HCT116 (cell line): ENCODE data around the gene FOXJ1. TPM values are rescaled to one million over a fixed set of nuclear protein-coding genes. Genes with fewer than 3 reads are reported as not detected.

Source experiments
- ATAC-seq: fragments of 200-7000 bp; cut with Tn5 transposase; 2 replicates; pipeline ENCODE4 v1.9.1; 2020; ENCODE audit warnings: mild to moderate bottlenecking, moderate library complexity
- BruUV-seq: library from RNA; stranded (reverse); fragments of 400-500 nt; replicated peaks from 2 replicates; lab custom pipeline; 2021; lab: Mats Ljungman, UMichigan
- CTCF ChIA-PET: fragments of 300-600 bp; sonication (Branson Sonifier 250); formaldehyde crosslinking; loops from one replicate; lab custom pipeline; 2021; ENCODE audit warnings: antibody characterized with exemption; lab: Charles Lee
- POLR2A ChIA-PET: fragments of 300-600, 350-600 bp; sonication (Branson Sonifier 250); formaldehyde crosslinking; loops from one replicate; lab custom pipeline; 2021; ENCODE audit warnings: antibody characterized with exemption; lab: Charles Lee
- RAD21 ChIA-PET, 2 experiments: fragments of 300-600 bp; sonication (Branson Sonifier 250); formaldehyde crosslinking; loops; one replicate each; lab custom pipeline; 2023; ENCODE audit warnings: low total read pairs in 2 of 2; ENCODE audit not compliant: uncharacterized antibody in 2 of 2, unreplicated experiment in 2 of 2, low non-redundant PET in 1 of 2; lab: Charles Lee
- DNase-seq: peaks from one replicate; pipeline ENCODE4 v3.0.0-alpha.2; 2010; ENCODE audit warnings: low read depth, low spot score
- H2AFZ ChIP-seq: fragments of 200-600 bp; shearing (Covaris generic), sonication (generic); 2 replicates; pipeline ENCODE4 v1.6.1; 2017; ENCODE audit warnings: low read depth, mixed run types, mixed read lengths, antibody characterized with exemption, low read length; ENCODE audit not compliant: poor library complexity, severe bottlenecking
- H3K27ac ChIP-seq: 2 replicates; pipeline ENCODE4 v1.5.1; 2012; ENCODE audit warnings: low read depth, low read length
- H3K27me3 ChIP-seq: fragments of 200-600 bp; sonication (generic); 2 replicates; pipeline ENCODE4 v1.6.1; 2016; ENCODE audit warnings: mixed run types, low read length, mixed read lengths; ENCODE audit not compliant: insufficient read depth
- H3K36me3 ChIP-seq, 2 experiments: fragments of 200-500 bp in 1 of 2; fragments of 200-600 bp in 1 of 2; sonication (Bioruptor generic) in 1 of 2; sonication (generic) in 1 of 2; 2 replicates each; pipeline versions ENCODE4 v1.5.1 to v1.6.1; 2014 to 2016; ENCODE audit warnings: low read length in 2 of 2, inconsistent platforms in 1 of 2, mixed read lengths in 1 of 2, mixed run types in 1 of 2; ENCODE audit not compliant: insufficient read depth in 2 of 2, control insufficient read depth in 1 of 2
- H3K4me1 ChIP-seq, 2 experiments: fragments of 200-600 bp in 1 of 2; sonication (generic) in 1 of 2; 2 replicates each; pipeline versions ENCODE4 v1.5.1 to v1.6.1; 2012 to 2017; ENCODE audit warnings: low read length in 2 of 2, inconsistent platforms in 1 of 2, mild to moderate bottlenecking in 1 of 2, mixed read lengths in 1 of 2, mixed run types in 1 of 2, moderate library complexity in 1 of 2; ENCODE audit not compliant: insufficient read depth in 2 of 2, control insufficient read depth in 1 of 2
- H3K4me2 ChIP-seq: fragments of 200-600 bp; sonication (generic); 2 replicates; pipeline ENCODE4 v1.6.1; 2017; ENCODE audit warnings: mixed run types, low read length, mixed read lengths
- H3K4me3 ChIP-seq, 2 experiments: fragments of 200-600 bp in 1 of 2; sonication (generic) in 1 of 2; replicated peaks in 1 of 2; 2 replicates each; pipeline ENCODE4 v1.5.1; 2011 to 2016; ENCODE audit warnings: low read length in 2 of 2, control low read depth in 1 of 2, low read depth in 1 of 2, mild to moderate bottlenecking in 1 of 2, mixed read lengths in 1 of 2, mixed run types in 1 of 2
- H3K79me2 ChIP-seq: fragments of 200-600 bp; sonication (generic); 2 replicates; pipeline ENCODE4 v1.6.1; 2017; ENCODE audit warnings: mild to moderate bottlenecking, mixed run types, low read length, moderate library complexity, mixed read lengths; ENCODE audit not compliant: insufficient read depth
- H3K9ac ChIP-seq: fragments of 200-600 bp; sonication (generic); 2 replicates; pipeline ENCODE4 v1.6.1; 2016; ENCODE audit warnings: low read length, mixed read lengths
- H3K9me2 ChIP-seq: fragments of 200-600 bp; sonication (generic), shearing (Covaris generic); 2 replicates; pipeline ENCODE4 v1.6.1; 2017; ENCODE audit warnings: mixed run types, mild to moderate bottlenecking, moderate library complexity; ENCODE audit not compliant: insufficient read depth
- H3K9me3 ChIP-seq, 2 experiments: fragments of 200-500 bp in 1 of 2; fragments of 200-600 bp in 1 of 2; sonication (Bioruptor generic) in 1 of 2; sonication (generic) in 1 of 2; 2 replicates each; pipeline ENCODE4 v1.6.1; 2014 to 2017; ENCODE audit warnings: low read length in 2 of 2, mixed read lengths in 2 of 2, inconsistent platforms in 1 of 2, low read depth in 1 of 2, mild to moderate bottlenecking in 1 of 2, mixed run types in 1 of 2, moderate library complexity in 1 of 2; ENCODE audit not compliant: control insufficient read depth in 1 of 2, insufficient read depth in 1 of 2
- H4K20me1 ChIP-seq: fragments of 200-600 bp; sonication (generic), shearing (Covaris generic); 2 replicates; pipeline ENCODE4 v1.6.1; 2017; ENCODE audit warnings: mixed run types, mild to moderate bottlenecking, moderate library complexity; ENCODE audit not compliant: insufficient read depth
- ATF3 ChIP-seq: IDR thresholded peaks from 2 replicates; pipeline ENCODE4 v1.6.1; 2012
- CBX3 ChIP-seq: IDR thresholded peaks from 2 replicates; pipeline ENCODE4 v1.6.1; 2012; ENCODE audit warnings: low read depth
- CEBPB ChIP-seq: IDR thresholded peaks from 2 replicates; pipeline ENCODE4 v1.6.1; 2012; ENCODE audit warnings: low read depth
- CTCF ChIP-seq, 3 experiments: fragments of 200-600 bp in 1 of 3; sonication (generic) in 1 of 3; IDR thresholded peaks in 2 of 3; conservative IDR thresholded peaks in 1 of 3; 2 replicates each; pipeline ENCODE4 v1.5.1; 2012 to 2017; ENCODE audit warnings: low read depth in 2 of 3, low read length in 2 of 3, antibody characterized with exemption in 1 of 3, borderline replicate concordance in 1 of 3, control low read depth in 1 of 3, mild to moderate bottlenecking in 1 of 3, mixed read lengths in 1 of 3, mixed run types in 1 of 3, moderate library complexity in 1 of 3; ENCODE audit not compliant: insufficient read depth in 1 of 3
- EGR1 ChIP-seq: IDR thresholded peaks from 2 replicates; pipeline ENCODE4 v1.6.1; 2012; ENCODE audit warnings: low read depth
- EZH2 ChIP-seq: fragments of 200-600 bp; sonication (generic); IDR thresholded peaks from 2 replicates; pipeline ENCODE4 v1.6.1; 2017; ENCODE audit warnings: antibody characterized with exemption, mixed run types
- EZH2phosphoT487 ChIP-seq: fragments of 200-600 bp; IDR thresholded peaks from 2 replicates; pipeline ENCODE4 v1.6.1; 2018; ENCODE audit warnings: antibody characterized with exemption, borderline replicate concordance
- FOSL1 ChIP-seq: IDR thresholded peaks from 2 replicates; pipeline ENCODE4 v1.6.1; 2012; ENCODE audit warnings: low read depth
- JUND ChIP-seq: IDR thresholded peaks from 2 replicates; pipeline ENCODE4 v1.6.1; 2012
- MAX ChIP-seq: IDR thresholded peaks from 2 replicates; pipeline ENCODE4 v1.6.1; 2012
- POLR2AphosphoS5 ChIP-seq: IDR thresholded peaks from 2 replicates; pipeline ENCODE4 v1.6.1; 2011; ENCODE audit warnings: mild to moderate bottlenecking, low read depth, low read length, moderate library complexity
- RAD21 ChIP-seq: IDR thresholded peaks from 2 replicates; pipeline ENCODE4 v1.6.1; 2012; ENCODE audit warnings: low read depth, mild to moderate bottlenecking
- SIN3A ChIP-seq: IDR thresholded peaks from 2 replicates; pipeline ENCODE4 v1.6.1; 2012; ENCODE audit warnings: low read depth
- SP1 ChIP-seq: IDR thresholded peaks from 2 replicates; pipeline ENCODE4 v1.6.1; 2012; ENCODE audit warnings: low read depth
- TCF7L2 ChIP-seq: IDR thresholded peaks from 2 replicates; pipeline ENCODE4 v1.7.0; 2011; ENCODE audit warnings: borderline replicate concordance, inconsistent platforms; ENCODE audit not compliant: insufficient read depth, insufficient read length; ENCODE audit errors: extremely low read depth
- ZBTB33 ChIP-seq: IDR thresholded peaks from 2 replicates; pipeline ENCODE4 v1.6.1; 2011; ENCODE audit warnings: mild to moderate bottlenecking, low read length, moderate library complexity; ENCODE audit not compliant: insufficient replicate concordance; ENCODE audit errors: extremely low read depth
- ZNF274 ChIP-seq: fragments of 200-500 bp; sonication (Bioruptor generic); IDR thresholded peaks from 2 replicates; pipeline ENCODE4 v1.6.1; 2014; ENCODE audit warnings: mild to moderate bottlenecking, low read depth, low read length, inconsistent platforms
- intact Hi-C: fragments of 100-400 bp; cut with micrococcal nuclease; formaldehyde crosslinking; loops from 2 replicates; pipeline ENCODE4 v1.10.0; 2022
- total RNA-seq: library from RNA; stranded (reverse); gene quantifications from one replicate; pipeline ENCODE4 v1.2.1, GENCODE V29; 2021; ENCODE audit not compliant: unreplicated experiment

FOXJ1 gene
- total RNA-seq, 1 experiment from 2014 or later = 0.61 TPM

GRCh38 chr17:76111956-76112355 is 29.1 kb downstream of the FOXJ1 start:
- no peaks in the 10 kb centered on the region for H3K79me2 ChIP-seq
- no peak overlapping the region for H3K4me3 ChIP-seq
- H4K20me1 ChIP-seq = no peaks in the 10 kb centered on the region
- no peaks in the 10 kb centered on the region for H3K27me3 ChIP-seq
- intact Hi-C loops = no loop called here
- H3K4me2 ChIP-seq = no peak overlapping the region
- POLR2A ChIA-PET = no interaction called here
- no peak overlapping the region for H3K27ac ChIP-seq
- DNase-seq (no peak), ATAC-seq (no peak)
- no peak overlapping the region for H3K9ac ChIP-seq
- BruUV-seq = no TSS peak
- CTCF ChIA-PET = interaction anchor here (0.9 to 1.7 kb wide), 3 partner anchors 18 to 167 kb away, joined by 3 to 6 read pairs (median 3); no protein-coding TSS in a partner anchor
- no peaks in the 10 kb centered on the region for H3K4me1 ChIP-seq
- no peaks in the 10 kb centered on the region for H3K36me3 ChIP-seq
- no peaks in the 10 kb centered on the region for H3K9me2 ChIP-seq
- RAD21 ChIA-PET = no interaction called here
- TF ChIP-seq CBX3 = no peak
- TF ChIP-seq CEBPB = no peak
- TF ChIP-seq JUND = no peak
- TF ChIP-seq TCF7L2 = no peak
- TF ChIP-seq EZH2 = no peak
- no peak for TF ChIP-seq RAD21
- no peak for TF ChIP-seq FOSL1
- TF ChIP-seq ZNF274 = no peak
- no peak for TF ChIP-seq MAX
- TF ChIP-seq CTCF (IDR thresholded peaks at IDR 0.05 in 2 of 3, conservative IDR thresholded peaks at IDR 0.05 in 1 of 3; ENCODE audit: borderline replicate concordance in 1 of 3, insufficient read depth in 1 of 3, low read depth in 2 of 3, low read length in 2 of 3) = no peak
- TF ChIP-seq SIN3A = no peak
- TF ChIP-seq ZBTB33 = no peak
- TF ChIP-seq ATF3 = no peak
- no peak for TF ChIP-seq EZH2phosphoT487
- no peak for TF ChIP-seq POLR2AphosphoS5
- no peak for TF ChIP-seq EGR1
- no peak for TF ChIP-seq SP1
- TF ChIP-seq, all 23 proteins: peak for 0
- no peak overlapping the region for H2AFZ ChIP-seq
- no peaks in the 10 kb centered on the region for H3K9me3 ChIP-seq
